H1 (cell line): Measurements from ENCODE around the gene TXNRD2. TPM values are rescaled to one million over a fixed set of nuclear protein-coding genes. Genes with fewer than 3 reads are reported as not detected.

ENCODE experiments used
- ATF2 ChIP-seq: IDR thresholded peaks from 2 replicates; pipeline ENCODE4 v1.6.1; 2012; ENCODE audit warnings: low read length, inconsistent platforms
- HDAC6 ChIP-seq: IDR thresholded peaks from one replicate; pipeline ENCODE4 v1.7.1; 2012; ENCODE audit warnings: low read depth, mild to moderate bottlenecking, inconsistent platforms, low read length, moderate library complexity
- TBP ChIP-seq: IDR thresholded peaks from 2 replicates; pipeline ENCODE4 v1.6.1; 2011; ENCODE audit warnings: low read depth, low read length, improper control_type of control experiment
- ZNF274 ChIP-seq: IDR thresholded peaks from 2 replicates; pipeline ENCODE4 v1.7.0; 2012; ENCODE audit warnings: low read length, borderline replicate concordance; ENCODE audit errors: extremely low read depth
- polyA plus RNA-seq, 7 experiments: library from polyadenylated mRNA; depleted of rRNA in 3 of 7; stranded (reverse) in 5 of 7; unstranded in 2 of 7; fragments of >200 nt in 5 of 7; fragments of 200-250 nt in 2 of 7; gene quantifications; 1 replicate in 5 of 7; 2 replicates in 1 of 7; 4 replicates in 1 of 7; pipeline versions ENCODE4 v1.2.1 to v1.2.3, GENCODE V29; 2011 to 2013; ENCODE audit warnings: missing spikeins in 2 of 7, mixed read lengths in 2 of 7
- total RNA-seq: library from RNA; stranded (reverse); fragmentation: NEBNext Ultra II Directional; extraction: Animal tissue kit (Norgen Biotek cat#: 25700); gene quantifications from 2 replicates; pipeline ENCODE4 v1.2.1, GENCODE V29; 2021

TXNRD2 gene
- total and polyA plus RNA-seq, 2 of the 8 experiments (the other 6 are each of a cell fraction or from before 2014, with no cell fraction given), result 14.8 to 21.9 TPM

DNA sequence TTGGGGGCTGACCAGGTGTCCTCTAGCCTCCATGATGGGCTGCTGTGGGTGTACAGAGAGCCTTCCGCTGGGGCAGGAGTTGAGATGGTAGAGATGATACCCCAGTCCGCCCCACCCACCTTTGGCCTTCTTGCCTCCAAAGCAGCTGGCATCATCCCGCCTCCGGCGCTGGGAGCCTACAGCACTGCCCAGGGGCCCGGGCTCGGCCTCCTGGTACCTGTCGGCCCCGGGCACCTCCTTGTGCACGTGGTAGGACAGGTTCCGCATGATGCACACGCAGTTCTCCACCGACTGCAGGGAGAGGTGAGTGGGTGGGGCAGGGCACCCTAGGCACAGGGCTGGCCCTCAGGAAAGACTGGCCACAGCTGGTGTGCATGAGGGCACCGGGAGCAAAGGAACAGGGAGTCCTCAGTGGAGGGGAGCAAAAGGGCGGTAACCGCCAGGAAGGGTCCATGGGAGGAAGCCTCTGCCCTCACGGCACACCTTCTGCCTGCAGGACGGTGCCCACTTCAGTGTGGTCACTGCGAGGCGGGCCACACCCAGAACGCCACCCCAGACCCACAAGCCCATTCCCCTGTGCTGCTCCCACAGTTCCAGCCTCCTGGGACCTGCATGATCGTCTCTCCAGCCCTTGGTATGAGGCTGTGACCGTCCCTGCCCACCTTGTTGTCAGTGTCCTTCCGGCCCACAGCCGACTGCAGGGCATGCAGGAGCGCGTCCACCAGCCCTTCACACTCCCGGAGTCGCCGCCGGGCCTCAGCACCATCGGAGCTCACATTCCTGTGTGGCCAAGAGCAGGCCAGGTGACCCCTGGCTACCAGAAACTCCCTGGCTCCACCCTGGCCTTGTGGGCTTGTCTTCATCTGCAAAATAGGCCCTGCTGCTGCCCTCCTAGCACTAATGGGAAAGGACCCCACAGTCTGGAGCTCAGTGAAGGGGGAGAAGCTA, 36.0 kb upstream of the TXNRD2 start (continued):
- no peak for TF ChIP-seq ATF2
- TF ChIP-seq TBP, result no peak
- no peak for TF ChIP-seq HDAC6
- TF ChIP-seq ZNF274, result no peak
